ENCODE measurements around the gene GLYATL3. TPM values are rescaled to one million over a fixed set of nuclear protein-coding genes. Genes with fewer than 3 reads are reported as not detected.

The GLYATL3 gene
- total RNA-seq, 1 experiment from 2014 or later: not detected

DNA sequence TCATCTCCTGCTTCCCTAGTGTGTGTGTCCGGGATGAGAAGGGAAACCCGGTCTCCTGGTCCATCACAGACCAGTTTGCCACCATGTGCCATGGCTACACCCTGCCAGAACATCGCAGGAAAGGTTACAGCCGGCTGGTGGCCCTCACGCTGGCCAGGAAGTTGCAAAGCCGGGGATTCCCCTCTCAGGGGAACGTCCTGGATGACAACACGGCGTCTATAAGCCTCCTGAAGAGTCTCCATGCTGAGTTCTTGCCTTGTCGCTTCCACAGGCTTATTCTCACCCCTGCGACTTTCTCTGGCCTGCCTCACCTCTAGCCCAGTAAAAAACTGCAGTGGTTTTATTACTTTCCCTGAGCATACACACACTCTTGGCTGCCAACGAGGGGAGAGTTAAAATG lies 26.9 kb downstream of the GLYATL3 start:
- Histone ChIP-seq H3K36me3 (ENCODE audit: control insufficient read depth, insufficient read depth, low read length) (no peaks in the 10 kb centered on the region), H3K4me1 (ENCODE audit: control insufficient read depth, insufficient read depth, low read length) (no peaks in the 10 kb centered on the region), H3K9me3 (ENCODE audit: control insufficient read depth, insufficient read depth, low read depth, low read length) (no peaks in the 10 kb centered on the region), H3K27me3 (ENCODE audit: control insufficient read depth, insufficient read depth, low read length) (no peaks in the 10 kb centered on the region), H3K27ac (ENCODE audit: low read length) (no peak overlapping the region), H3K4me3 (ENCODE audit: low read depth in 2 of 2, low read length in 2 of 2) (no peak overlapping the region)
- ATAC-seq (no peak), DNase-seq (ENCODE audit: low read depth, low spot score) (no peak)
- in situ Hi-C loops (cut with HindIII; ENCODE audit: low pct_unique_long_range_greater_than_20kb, low sequenced_read_pairs): no loop called here
- no peak for TF ChIP-seq TCF7L2 (IDR thresholded peaks at IDR 0.05; ENCODE audit: low read depth, low read length)
- TF ChIP-seq, protein P1, sequence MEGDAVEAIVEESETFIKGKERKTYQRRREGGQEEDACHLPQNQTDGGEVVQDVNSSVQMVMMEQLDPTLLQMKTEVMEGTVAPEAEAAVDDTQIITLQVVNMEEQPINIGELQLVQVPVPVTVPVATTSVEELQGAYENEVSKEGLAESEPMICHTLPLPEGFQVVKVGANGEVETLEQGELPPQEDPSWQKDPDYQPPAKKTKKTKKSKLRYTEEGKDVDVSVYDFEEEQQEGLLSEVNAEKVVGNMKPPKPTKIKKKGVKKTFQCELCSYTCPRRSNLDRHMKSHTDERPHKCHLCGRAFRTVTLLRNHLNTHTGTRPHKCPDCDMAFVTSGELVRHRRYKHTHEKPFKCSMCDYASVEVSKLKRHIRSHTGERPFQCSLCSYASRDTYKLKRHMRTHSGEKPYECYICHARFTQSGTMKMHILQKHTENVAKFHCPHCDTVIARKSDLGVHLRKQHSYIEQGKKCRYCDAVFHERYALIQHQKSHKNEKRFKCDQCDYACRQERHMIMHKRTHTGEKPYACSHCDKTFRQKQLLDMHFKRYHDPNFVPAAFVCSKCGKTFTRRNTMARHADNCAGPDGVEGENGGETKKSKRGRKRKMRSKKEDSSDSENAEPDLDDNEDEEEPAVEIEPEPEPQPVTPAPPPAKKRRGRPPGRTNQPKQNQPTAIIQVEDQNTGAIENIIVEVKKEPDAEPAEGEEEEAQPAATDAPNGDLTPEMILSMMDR (IDR thresholded peaks at IDR 0.05): no peak
- no peak for TF ChIP-seq POLR2AphosphoS5 (IDR thresholded peaks at IDR 0.05; ENCODE audit: low read depth, low read length)
- TF ChIP-seq, protein P2, sequence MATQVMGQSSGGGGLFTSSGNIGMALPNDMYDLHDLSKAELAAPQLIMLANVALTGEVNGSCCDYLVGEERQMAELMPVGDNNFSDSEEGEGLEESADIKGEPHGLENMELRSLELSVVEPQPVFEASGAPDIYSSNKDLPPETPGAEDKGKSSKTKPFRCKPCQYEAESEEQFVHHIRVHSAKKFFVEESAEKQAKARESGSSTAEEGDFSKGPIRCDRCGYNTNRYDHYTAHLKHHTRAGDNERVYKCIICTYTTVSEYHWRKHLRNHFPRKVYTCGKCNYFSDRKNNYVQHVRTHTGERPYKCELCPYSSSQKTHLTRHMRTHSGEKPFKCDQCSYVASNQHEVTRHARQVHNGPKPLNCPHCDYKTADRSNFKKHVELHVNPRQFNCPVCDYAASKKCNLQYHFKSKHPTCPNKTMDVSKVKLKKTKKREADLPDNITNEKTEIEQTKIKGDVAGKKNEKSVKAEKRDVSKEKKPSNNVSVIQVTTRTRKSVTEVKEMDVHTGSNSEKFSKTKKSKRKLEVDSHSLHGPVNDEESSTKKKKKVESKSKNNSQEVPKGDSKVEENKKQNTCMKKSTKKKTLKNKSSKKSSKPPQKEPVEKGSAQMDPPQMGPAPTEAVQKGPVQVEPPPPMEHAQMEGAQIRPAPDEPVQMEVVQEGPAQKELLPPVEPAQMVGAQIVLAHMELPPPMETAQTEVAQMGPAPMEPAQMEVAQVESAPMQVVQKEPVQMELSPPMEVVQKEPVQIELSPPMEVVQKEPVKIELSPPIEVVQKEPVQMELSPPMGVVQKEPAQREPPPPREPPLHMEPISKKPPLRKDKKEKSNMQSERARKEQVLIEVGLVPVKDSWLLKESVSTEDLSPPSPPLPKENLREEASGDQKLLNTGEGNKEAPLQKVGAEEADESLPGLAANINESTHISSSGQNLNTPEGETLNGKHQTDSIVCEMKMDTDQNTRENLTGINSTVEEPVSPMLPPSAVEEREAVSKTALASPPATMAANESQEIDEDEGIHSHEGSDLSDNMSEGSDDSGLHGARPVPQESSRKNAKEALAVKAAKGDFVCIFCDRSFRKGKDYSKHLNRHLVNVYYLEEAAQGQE (IDR thresholded peaks at IDR 0.05; ENCODE audit: insufficient read depth in 1 of 2, low read depth in 2 of 2, low read length in 1 of 2): no peak
- ChIA-PET CTCF (no interaction called here), POLR2A (no interaction called here)
- intact Hi-C loops (cut with micrococcal nuclease; ENCODE audit: unreplicated experiment): no loop called here
- BruUV-seq (replicated peaks): no TSS peak

DNA sequence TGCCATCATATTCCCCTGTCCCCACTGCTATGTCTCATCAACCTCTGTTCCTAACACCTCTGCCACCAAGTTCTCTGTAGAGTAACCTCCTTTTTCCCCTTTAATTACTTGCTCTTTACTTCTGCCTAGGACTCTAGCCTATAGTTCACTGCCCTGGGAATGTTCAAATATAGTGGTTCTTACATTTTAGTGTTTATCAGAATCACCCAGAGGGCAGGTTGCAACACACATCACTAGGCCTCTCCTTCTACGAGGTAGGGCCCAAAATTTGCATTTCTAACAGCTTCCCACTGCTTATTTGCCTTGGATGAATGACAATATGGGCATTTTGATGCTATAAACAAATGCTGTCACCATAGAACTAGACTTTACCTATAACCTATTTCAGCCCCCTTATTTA lies 27.6 kb downstream of the GLYATL3 start:
- Histone ChIP-seq H3K27ac (ENCODE audit: low read length) (no peak overlapping the region), H3K36me3 (ENCODE audit: control insufficient read depth, insufficient read depth, low read length) (no peaks in the 10 kb centered on the region), H3K9me3 (ENCODE audit: control insufficient read depth, insufficient read depth, low read depth, low read length) (no peaks in the 10 kb centered on the region), H3K27me3 (ENCODE audit: control insufficient read depth, insufficient read depth, low read length) (no peaks in the 10 kb centered on the region), H3K4me3 (ENCODE audit: low read depth in 2 of 2, low read length in 2 of 2) (no peak overlapping the region), H3K4me1 (ENCODE audit: control insufficient read depth, insufficient read depth, low read length) (no peaks in the 10 kb centered on the region)
- ChIA-PET CTCF (no interaction called here), POLR2A (no interaction called here)
- ATAC-seq (no peak), DNase-seq (ENCODE audit: low read depth, low spot score) (no peak)
- TF ChIP-seq SIN3A (IDR thresholded peaks at IDR 0.05; ENCODE audit: borderline replicate concordance, insufficient read depth, low read depth, low read length) (no peak), TCF7L2 (IDR thresholded peaks at IDR 0.05; ENCODE audit: low read depth, low read length) (no peak), POLR2AphosphoS5 (IDR thresholded peaks at IDR 0.05; ENCODE audit: low read depth, low read length) (no peak)
- TF ChIP-seq, protein P2 (IDR thresholded peaks at IDR 0.05; ENCODE audit: insufficient read depth in 1 of 2, low read depth in 2 of 2, low read length in 1 of 2): no peak
- TF ChIP-seq, protein P1 (IDR thresholded peaks at IDR 0.05): no peak
- in situ Hi-C loops (cut with HindIII; ENCODE audit: low pct_unique_long_range_greater_than_20kb, low sequenced_read_pairs) (no loop called here), intact Hi-C loops (cut with micrococcal nuclease; ENCODE audit: unreplicated experiment) (no loop called here)
- no TSS peak for BruUV-seq (replicated peaks)

Measured in Panc1 (cell line).